ENCODE results near the gene DENND11.
"Not testable (repeated sequence)": the region's sequence is repeated elsewhere in the genome, so short reads cannot be mapped to it uniquely, and the experiment has no call there.

Gene DENND11

DNA sequence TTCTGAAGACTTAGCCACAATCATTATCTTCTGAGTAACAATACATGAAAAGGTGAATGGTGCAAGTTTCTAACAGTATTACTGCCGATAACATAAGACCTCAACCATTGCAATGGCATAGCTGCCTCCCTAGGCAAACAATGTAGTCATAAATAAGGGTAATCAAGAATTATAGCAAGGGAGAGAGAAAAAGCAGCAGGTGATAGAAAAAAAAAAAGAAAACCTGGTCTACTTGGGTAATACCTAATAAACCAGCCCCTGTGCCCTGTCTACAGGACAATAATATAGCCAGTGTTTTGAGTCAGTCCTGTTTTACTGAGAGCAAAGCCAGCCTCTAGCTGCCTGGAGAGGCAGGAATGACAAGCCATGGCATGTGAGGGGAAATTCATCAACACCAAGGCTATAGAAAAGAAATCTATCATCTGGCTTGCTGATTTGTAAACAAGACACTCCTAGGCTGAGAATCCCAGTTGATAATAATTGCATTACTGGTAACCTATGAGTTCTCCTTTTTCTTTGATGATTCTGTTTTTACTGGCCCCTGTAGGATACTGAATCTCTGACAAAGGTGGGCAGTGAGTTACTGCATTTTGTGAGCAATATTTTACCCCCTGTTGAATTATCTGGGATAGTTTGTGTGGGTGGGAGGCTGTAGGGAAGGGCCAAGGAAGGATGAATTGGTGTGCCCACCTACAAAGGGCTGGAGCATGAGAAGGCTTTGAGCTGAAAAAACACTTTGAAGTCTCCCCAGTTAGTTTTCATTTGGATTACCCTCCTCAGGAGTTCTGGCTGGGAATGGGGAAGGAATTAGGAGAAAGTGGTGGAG lies 4.5 kb upstream of the DENND11 start:
- DNase-seq: no peak

DNA sequence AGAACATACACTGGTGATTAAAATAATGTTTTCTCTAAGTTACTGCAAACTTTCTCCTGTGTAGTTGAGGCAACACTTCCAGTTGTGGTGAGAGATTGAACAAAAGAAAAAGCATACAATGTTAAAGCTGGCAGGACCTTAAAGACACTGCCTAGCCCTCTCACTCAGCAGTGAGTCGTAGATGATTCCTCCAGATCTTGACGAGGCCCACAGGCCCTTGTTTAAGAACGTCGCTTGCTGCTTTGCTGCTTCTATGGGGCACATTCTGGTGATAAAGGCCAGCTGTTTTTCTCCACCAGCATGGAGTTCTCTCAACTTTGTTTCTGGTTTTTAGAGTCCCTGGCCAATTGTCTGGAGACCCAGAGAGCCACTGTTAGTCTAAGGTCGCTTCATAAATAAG lies 2.8 kb upstream of the DENND11 start:
- no peak for DNase-seq

DNA sequence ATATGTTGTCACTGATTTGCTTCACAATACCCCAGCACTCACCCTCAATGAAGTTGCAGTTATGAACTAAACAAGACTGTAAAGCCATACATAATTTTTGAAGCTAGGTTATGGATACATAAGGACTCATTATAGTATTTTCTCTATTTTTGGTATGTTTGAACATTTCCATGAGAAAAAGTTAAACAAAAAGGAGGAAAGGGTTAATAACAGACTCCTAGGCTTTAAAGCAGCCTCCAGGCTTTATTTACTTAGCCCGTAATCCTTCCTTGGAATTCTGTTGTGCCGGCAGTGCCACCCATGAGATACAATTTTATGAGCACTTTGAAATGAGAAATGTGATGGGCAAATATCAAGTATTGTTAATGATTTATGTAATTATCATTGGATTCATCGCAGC lies 2.1 kb upstream of the DENND11 start:
- DNase-seq: no peak

- DNase-seq: no peak
Measured at GRCh38 chr7:141702892-141703291, 926 bp upstream of the DENND11 start.

DNA sequence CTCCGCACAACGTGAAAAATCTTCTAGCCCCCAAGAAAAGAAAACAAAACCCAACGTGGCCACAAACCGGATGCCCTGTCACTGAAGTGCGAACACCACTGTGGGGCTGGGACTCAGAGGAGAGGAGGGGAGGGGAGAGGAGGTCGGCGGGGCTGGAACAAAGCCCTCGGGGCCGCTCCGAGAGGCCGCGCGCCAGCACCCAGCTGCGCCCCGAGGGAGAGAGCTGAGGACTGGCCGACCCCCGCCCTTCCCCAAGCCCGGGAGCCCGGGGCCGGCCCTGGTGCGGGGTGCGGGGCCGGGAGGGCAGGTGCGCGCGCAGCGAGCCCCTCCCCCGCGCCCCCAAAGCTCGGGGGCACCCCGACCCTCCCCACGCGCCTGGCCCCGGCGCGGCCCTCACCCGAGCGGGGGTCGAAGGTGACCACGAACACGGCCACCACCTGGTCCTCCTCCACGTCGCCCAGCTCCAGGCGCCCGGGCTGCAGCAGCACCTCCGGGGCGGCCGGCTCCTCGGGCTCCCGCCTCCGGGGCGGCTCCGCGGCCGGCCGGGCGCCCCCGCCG lies 398 bp downstream of the DENND11 start:
- DNase-seq: no peak

DNA sequence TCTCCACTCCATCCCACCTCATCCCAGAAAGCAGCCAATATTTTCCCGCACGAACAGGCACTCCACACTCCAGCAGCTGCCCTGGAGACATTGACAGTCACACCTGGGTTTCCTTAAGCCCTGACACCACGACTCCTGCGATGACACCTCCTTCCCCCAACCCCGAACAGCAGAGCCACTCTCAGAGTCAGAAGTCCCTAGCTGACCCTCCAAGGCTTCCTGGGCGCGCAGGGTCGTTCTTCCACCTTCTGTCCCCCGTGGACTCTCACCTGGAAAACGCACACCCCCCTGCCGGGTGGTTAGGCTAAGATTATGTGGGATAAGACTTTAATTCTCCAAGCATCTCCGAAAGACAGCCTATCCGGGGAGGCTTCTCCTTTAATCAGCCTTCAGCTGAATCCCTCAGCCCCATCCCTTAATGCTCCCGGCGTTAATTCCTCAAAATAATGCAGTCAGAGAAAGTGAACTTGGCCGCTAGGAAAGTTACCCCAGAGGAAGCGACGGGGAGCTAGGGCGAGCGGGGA lies 1.1 kb downstream of the DENND11 start:
- no peak for DNase-seq

GRCh38 chr7:141700296-141700847 lies 1.6 kb downstream of the DENND11 start:
- no peak for DNase-seq

- no peak for DNase-seq
Measured at GRCh38 chr7:141699860-141700259, 2.1 kb downstream of the DENND11 start.

DNA sequence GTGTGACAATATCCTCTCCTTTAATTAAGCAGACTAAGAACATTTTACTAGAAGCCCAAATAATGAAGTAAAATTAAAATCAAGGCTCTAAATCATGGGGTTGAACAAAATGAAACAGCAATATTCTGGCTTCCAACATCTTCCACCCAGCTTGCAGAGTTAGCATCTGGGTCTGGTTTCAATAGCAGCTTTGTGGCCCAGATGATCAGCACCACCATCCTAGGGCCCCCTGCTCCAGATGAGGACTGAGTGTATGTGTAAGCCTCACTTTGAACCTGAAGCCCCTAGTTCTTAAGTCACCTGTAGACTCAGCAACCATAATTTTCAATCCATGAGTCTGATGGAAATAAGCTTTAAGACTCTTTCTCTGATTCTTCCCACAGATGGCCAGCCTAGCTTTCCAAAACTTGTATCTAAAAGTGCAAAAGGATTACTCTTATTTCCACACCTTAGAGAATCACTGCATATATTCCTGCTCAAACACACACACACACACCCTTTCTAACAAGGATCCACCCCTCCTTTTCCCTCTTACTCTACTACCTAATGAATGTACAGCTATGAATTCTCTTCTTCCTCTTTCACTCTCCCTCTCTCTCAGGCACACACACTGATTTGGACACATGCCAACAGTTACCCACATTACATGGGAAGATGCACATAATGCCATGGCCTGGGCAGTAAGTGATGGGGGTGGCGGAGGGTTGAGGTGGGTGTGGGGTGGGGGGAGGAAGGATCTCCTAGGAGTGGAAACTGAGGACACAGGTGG lies 3.5 kb downstream of the DENND11 start:
- peak; percentile 80 for DNase-seq

DNA sequence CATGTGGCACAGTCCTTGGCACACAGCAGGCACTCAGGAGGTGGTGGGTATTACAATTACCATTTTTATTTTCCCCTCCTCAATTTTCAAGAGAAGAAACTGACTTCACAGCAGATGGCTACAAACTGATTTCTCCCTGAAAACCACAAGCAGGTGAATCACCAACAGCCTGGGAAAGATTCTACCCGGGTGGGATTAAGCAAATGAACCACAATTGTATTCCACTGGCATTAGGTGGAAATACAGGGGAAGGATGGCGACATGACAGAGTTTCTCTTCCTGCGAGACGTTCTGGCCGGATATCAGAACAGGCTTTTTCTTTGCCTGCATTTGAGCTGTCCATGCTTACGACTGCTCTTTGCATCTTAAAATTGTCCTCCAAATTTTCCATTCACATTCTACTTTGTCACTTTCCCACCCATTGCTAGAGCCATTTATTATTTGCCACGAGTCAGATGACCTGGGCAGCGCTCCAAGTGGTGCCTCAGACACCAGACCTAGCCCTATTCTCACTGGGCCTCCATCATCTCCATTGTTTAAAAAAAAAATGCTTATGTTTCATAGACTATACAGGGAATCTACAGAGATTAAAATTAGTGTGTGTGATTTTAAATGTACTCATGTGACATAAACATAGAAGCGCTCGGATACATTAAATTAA lies 4.6 kb downstream of the DENND11 start:
- DNase-seq: peak; percentile 74

DNA sequence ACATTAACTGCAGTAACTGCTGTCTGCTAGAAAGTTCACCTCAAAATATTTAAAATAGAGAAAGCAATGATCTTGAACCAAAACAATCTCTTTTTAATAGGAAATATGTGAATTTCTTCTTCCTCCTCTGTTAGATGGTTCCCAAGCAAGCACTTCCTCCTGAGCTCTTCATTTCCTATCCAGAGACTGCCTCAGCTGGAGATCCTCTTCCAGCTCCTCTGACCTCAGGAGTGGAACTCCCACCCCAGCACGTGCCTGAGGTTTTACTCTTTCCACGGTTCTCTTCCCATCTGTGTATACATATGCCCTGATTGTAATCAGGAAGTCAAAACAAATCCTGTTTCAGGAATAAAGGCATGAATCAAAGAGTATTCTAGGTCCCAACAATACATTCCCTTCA lies 5.6 kb downstream of the DENND11 start:
- peak; percentile 20 for DNase-seq

GRCh38 chr7:141695803-141696289 lies 6.1 kb downstream of the DENND11 start:
- no peak for DNase-seq

DNA sequence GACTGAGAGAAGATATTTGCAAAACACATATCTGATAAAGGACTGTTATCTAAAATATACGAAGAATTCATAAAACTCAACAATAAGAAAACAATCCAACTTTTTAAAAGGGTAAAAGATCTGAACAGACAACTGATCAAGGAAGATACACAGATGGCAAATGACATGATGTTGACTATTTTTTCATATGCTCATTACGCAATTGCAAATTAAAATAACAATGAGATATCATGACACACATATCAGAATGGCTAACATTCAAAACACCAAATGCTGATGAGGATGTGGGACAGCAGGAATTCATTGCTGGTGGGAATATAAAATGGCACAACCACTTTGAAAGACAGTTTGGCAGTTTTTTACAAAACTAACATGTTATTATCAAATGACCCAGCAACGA lies 8.9 kb downstream of the DENND11 start:
- DNase-seq: no peak

- DNase-seq: no peak
Measured at GRCh38 chr7:141691961-141692360, 10.0 kb downstream of the DENND11 start.

DNA sequence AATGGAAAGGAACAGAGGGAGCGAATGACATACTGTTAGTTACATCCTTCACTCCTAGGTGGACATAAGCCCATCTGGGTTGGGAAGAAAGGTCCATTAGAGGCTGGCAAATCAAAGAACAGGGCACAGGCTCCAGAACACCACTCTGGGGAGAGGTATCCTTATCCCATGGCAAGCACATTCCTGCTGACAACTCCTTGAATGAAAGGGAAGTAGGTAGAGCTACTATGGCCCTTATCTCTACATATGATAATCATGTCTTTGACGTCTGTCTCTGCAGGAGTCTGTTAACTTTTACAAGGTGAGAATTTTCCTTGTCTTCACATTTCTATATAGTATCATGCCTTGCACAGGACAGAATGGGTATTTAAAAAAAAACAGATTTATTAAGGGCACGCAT lies 10.4 kb downstream of the DENND11 start:
- DNase-seq: no peak

DNA sequence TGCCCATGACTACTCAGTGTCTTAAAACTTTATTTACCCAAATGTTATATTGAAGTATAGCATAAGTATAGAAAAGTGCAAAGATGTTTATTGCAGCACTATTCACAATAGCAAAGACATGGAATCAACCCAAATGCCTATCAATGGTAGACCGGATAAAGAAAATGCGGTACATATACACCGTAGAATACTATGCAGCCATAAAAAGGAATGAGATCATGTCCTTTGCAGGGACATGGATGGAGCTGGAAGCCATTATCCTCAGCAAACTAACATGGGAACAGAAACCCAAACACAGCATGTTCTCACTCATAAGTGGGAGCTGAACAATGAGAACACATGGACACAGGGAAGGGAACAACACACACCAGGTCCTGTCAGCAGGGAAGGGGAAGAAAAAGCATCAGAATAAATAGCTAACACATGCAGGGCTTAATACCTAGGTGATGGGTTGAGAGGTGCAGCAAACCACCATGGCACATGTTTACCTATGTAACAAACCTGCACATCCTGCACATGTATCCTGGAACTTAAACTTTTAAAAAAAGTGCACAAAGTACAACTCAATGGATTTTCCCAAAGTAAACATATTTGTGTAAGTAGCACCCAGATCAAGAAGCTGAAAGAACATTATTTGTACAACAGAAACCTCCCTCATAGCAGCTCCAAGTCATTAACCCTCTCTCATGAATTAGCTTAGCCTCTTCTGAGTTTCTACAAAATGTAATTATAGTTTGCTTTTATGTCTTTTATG lies 12.7 kb downstream of the DENND11 start:
- not testable (repeated sequence) for DNase-seq

- no peak for DNase-seq
Measured at GRCh38 chr7:141688043-141688442, 13.9 kb downstream of the DENND11 start.

- no peak for DNase-seq
Measured at GRCh38 chr7:141686670-141687069, 15.3 kb downstream of the DENND11 start.

- no peak for DNase-seq
Measured at GRCh38 chr7:141686074-141686473, 15.9 kb downstream of the DENND11 start.

GRCh38 chr7:141685285-141686023 lies 16.5 kb downstream of the DENND11 start:
- DNase-seq: no peak

- DNase-seq: no peak
Measured at GRCh38 chr7:141679014-141679413, 23.0 kb downstream of the DENND11 start.

Measured in MV-4-11 (cell line).